Osteoblast (primary cell): ENCODE data around the gene CCDC144A. TPM values are rescaled to one million over a fixed set of nuclear protein-coding genes. Genes with fewer than 3 reads are reported as not detected.
"Not testable (repeated sequence)": the region's sequence is repeated elsewhere in the genome, so short reads cannot be mapped to it uniquely, and the experiment has no call there.

Experiments used
- DNase-seq: peaks from one replicate; pipeline ENCODE4 v3.0.0; 2011; ENCODE audit warnings: low spot score, mixed read lengths; ENCODE audit not compliant: insufficient read length; ENCODE audit errors: missing footprints
- H2AFZ ChIP-seq: 2 replicates; pipeline ENCODE4 v1.6.0; 2011; ENCODE audit warnings: mild to moderate bottlenecking, low read length
- H3K27ac ChIP-seq: 2 replicates; pipeline ENCODE4 v1.5.1; 2011; ENCODE audit warnings: mild to moderate bottlenecking, low read depth, low read length, moderate library complexity
- H3K27me3 ChIP-seq: 2 replicates; pipeline ENCODE4 v1.6.0; 2012; ENCODE audit warnings: mild to moderate bottlenecking, control low read depth, inconsistent platforms, low read length, moderate library complexity; ENCODE audit not compliant: insufficient read depth
- H3K36me3 ChIP-seq: 2 replicates; pipeline ENCODE4 v1.5.1; 2011; ENCODE audit warnings: mild to moderate bottlenecking, low read length, control low read depth, moderate library complexity; ENCODE audit not compliant: insufficient read depth
- H3K4me1 ChIP-seq: 2 replicates; pipeline ENCODE4 v1.5.1; 2011; ENCODE audit warnings: mild to moderate bottlenecking, low read length, control low read depth, moderate library complexity; ENCODE audit not compliant: insufficient read depth
- H3K4me2 ChIP-seq: 2 replicates; pipeline ENCODE4 v1.6.0; 2011; ENCODE audit warnings: mild to moderate bottlenecking, low read length; ENCODE audit not compliant: insufficient read depth
- H3K4me3 ChIP-seq: fragments of 200-600 bp; sonication (generic); 3 replicates; pipeline ENCODE4 v1.5.1; 2012; ENCODE audit warnings: mild to moderate bottlenecking, low read length, inconsistent platforms; ENCODE audit not compliant: insufficient read depth
- H3K79me2 ChIP-seq: 2 replicates; pipeline ENCODE4 v1.6.0; 2012; ENCODE audit warnings: mild to moderate bottlenecking, low read length, control low read depth, inconsistent platforms; ENCODE audit not compliant: insufficient read depth
- H3K9me3 ChIP-seq: 2 replicates; pipeline ENCODE4 v1.5.1; 2011; ENCODE audit warnings: low read depth, low read length, control low read depth
- H4K20me1 ChIP-seq: 2 replicates; pipeline ENCODE4 v1.6.0; 2012; ENCODE audit warnings: mild to moderate bottlenecking, low read length, control low read depth; ENCODE audit not compliant: insufficient read depth
- total RNA-seq: library from RNA; depleted of rRNA; stranded (reverse); fragments of >200 nt; gene quantifications from 2 replicates; pipeline ENCODE4 v1.2.3, GENCODE V29; 2012
- TF ChIP-seq, protein P1 (sequence below): IDR thresholded peaks from 2 replicates; pipeline ENCODE4 v1.5.1; 2011; ENCODE audit warnings: mild to moderate bottlenecking, low read depth, low read length, moderate library complexity; ENCODE audit errors: extremely low read depth

Gene CCDC144A
- total RNA-seq, 1 donor: 11.2 TPM

GRCh38 chr17:16745492-16746203 lies 55.6 kb downstream of the CCDC144A start:
- H3K79me2 ChIP-seq, H3K27ac ChIP-seq, H3K9me3 ChIP-seq, DNase-seq, H3K4me2 ChIP-seq, H2AFZ ChIP-seq, H3K36me3 ChIP-seq, H3K4me1 ChIP-seq, H4K20me1 ChIP-seq, H3K4me3 ChIP-seq, H3K27me3 ChIP-seq: not testable (repeated sequence)

DNA sequence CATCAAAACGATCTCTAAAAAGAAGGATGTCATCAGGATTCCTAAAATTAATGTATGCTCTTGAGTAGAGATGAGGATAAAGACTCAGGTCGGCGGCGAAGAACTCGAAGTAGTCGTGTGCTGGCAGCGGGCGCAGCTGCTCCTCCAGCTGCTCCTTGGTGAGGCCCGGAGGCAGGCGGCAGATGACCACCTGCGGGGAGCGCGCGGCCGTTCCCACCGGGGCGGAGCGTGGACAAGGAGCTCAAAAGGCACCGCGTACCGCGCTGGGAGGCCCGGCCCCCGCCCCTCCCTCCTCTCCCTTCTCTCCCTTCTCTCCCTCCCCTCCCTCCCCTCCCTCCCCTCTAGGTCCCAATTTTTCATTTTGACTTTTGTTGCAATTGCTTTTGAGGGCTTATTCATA lies 56.5 kb downstream of the CCDC144A start:
- H3K4me3 ChIP-seq, H3K27ac ChIP-seq, H2AFZ ChIP-seq, DNase-seq, H4K20me1 ChIP-seq, H3K4me1 ChIP-seq, H3K27me3 ChIP-seq, H3K79me2 ChIP-seq, H3K9me3 ChIP-seq, H3K4me2 ChIP-seq, H3K36me3 ChIP-seq: not testable (repeated sequence)

- H3K36me3 ChIP-seq, H3K27me3 ChIP-seq, H3K79me2 ChIP-seq, H3K27ac ChIP-seq, H2AFZ ChIP-seq, H3K4me1 ChIP-seq, H3K4me3 ChIP-seq, H3K4me2 ChIP-seq, DNase-seq, H4K20me1 ChIP-seq, H3K9me3 ChIP-seq: not testable (repeated sequence)
Observed at GRCh38 chr17:16750515-16750914, 60.5 kb downstream of the CCDC144A start.

DNA sequence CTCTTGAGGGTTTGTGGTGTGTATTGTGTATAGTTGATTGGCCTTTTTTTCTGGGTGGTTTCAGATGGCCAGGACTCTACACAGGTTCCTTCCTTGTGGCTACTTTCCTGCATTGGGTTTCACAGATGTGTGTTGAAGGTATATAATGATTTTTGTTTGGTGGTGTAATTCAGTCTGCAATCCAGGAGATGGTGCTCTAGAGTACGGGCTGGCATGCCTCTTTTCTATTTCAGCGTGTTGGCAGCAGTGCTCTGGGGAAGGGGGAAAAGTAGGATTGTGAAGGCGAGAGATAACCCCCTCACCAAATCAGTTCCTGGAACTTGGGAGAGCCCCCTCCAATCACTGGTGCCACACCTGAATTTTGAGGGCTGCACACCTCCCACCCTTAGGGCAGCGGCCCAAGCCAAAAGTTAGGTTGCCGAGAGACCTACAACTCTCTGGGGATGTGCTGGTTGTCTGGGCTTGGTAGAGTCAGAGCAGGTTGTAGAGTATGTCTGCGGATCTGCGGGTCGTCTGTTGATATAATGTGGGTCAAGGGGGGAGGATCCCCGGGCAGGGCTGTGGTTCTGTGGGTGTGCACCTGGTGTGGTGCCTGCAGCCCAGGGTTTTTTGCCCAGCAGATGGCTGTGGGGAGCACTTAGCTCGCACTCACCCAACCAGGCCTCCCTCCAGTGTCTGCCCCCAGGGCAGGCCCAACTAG lies 61.3 kb downstream of the CCDC144A start:
- H3K27ac ChIP-seq, H3K9me3 ChIP-seq, H3K4me2 ChIP-seq, H4K20me1 ChIP-seq, H3K27me3 ChIP-seq, H3K4me1 ChIP-seq, H3K79me2 ChIP-seq, H3K4me3 ChIP-seq, H2AFZ ChIP-seq, H3K36me3 ChIP-seq: not testable (repeated sequence)
- DNase-seq: peak; percentile 18
- TF ChIP-seq, protein P1, sequence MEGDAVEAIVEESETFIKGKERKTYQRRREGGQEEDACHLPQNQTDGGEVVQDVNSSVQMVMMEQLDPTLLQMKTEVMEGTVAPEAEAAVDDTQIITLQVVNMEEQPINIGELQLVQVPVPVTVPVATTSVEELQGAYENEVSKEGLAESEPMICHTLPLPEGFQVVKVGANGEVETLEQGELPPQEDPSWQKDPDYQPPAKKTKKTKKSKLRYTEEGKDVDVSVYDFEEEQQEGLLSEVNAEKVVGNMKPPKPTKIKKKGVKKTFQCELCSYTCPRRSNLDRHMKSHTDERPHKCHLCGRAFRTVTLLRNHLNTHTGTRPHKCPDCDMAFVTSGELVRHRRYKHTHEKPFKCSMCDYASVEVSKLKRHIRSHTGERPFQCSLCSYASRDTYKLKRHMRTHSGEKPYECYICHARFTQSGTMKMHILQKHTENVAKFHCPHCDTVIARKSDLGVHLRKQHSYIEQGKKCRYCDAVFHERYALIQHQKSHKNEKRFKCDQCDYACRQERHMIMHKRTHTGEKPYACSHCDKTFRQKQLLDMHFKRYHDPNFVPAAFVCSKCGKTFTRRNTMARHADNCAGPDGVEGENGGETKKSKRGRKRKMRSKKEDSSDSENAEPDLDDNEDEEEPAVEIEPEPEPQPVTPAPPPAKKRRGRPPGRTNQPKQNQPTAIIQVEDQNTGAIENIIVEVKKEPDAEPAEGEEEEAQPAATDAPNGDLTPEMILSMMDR: peak; percentile 29

DNA sequence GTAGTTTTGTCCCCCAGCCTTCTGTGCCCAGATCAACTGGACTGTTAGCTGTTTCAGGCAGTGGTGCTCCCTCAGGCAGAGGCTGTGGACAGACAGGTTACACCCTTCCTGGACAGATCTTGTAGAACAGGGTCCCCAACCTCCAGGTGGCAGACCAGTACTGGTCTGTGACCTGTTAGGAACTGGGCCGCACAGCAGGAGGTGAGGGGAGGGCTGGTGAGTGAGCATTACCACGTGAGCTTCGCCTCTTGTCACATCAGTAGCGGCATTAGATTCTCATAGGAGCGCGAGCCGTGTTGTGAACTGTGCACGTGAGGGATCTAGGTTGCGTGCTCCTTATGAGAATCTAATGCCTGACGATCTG lies 61.9 kb downstream of the CCDC144A start:
- not testable (repeated sequence) for H2AFZ ChIP-seq, DNase-seq, H3K27me3 ChIP-seq, H3K79me2 ChIP-seq, H4K20me1 ChIP-seq, H3K4me1 ChIP-seq, H3K27ac ChIP-seq, H3K36me3 ChIP-seq, H3K9me3 ChIP-seq, H3K4me3 ChIP-seq, H3K4me2 ChIP-seq

- not testable (repeated sequence) for H2AFZ ChIP-seq, H3K27me3 ChIP-seq, H3K4me3 ChIP-seq, H3K36me3 ChIP-seq, H3K27ac ChIP-seq, H3K4me1 ChIP-seq, H3K4me2 ChIP-seq, H4K20me1 ChIP-seq, H3K79me2 ChIP-seq, DNase-seq, H3K9me3 ChIP-seq
Observed at GRCh38 chr17:16757520-16757919, 67.5 kb downstream of the CCDC144A start.

GRCh38 chr17:16758177-16758576 lies 68.1 kb downstream of the CCDC144A start:
- not testable (repeated sequence) for H3K27ac ChIP-seq, H2AFZ ChIP-seq, DNase-seq, H3K36me3 ChIP-seq, H3K9me3 ChIP-seq, H3K4me2 ChIP-seq, H3K4me3 ChIP-seq, H4K20me1 ChIP-seq, H3K79me2 ChIP-seq, H3K27me3 ChIP-seq, H3K4me1 ChIP-seq

- DNase-seq, H3K36me3 ChIP-seq, H3K27me3 ChIP-seq, H3K27ac ChIP-seq, H3K4me1 ChIP-seq, H3K79me2 ChIP-seq, H4K20me1 ChIP-seq, H3K4me2 ChIP-seq, H3K4me3 ChIP-seq, H3K9me3 ChIP-seq, H2AFZ ChIP-seq: not testable (repeated sequence)
Observed at GRCh38 chr17:16768290-16769175, 78.5 kb downstream of the CCDC144A start.
